ENCODE data around the gene TRPM3. TPM values are rescaled to one million over a fixed set of nuclear protein-coding genes. Genes with fewer than 3 reads are reported as not detected.

Gene TRPM3
- total RNA-seq, 2 experiments from 2014 or later, result not detected

GRCh38 chr9:71157731-71158130 lies 36.3 kb upstream of the TRPM3 start:
- Mint-ChIP-seq H3K9me3 (no peaks in the 10 kb centered on the region), H3K27ac (no peak overlapping the region), H3K27me3 (no peaks in the 10 kb centered on the region), H3K4me3 (no peak overlapping the region), H3K4me1 (ENCODE audit: low read depth) (no peaks in the 10 kb centered on the region), H3K36me3 (ENCODE audit: low read depth) (no peaks in the 10 kb centered on the region)
- CTCF ChIA-PET, result no interaction called here
- TF ChIP-seq CTCF (IDR thresholded peaks at IDR 0.05), result no peak
- Histone ChIP-seq H3K4me1 (ENCODE audit: insufficient read depth, low read length) (no peaks in the 10 kb centered on the region), H3K36me3 (ENCODE audit: insufficient read depth, low read length) (no peaks in the 10 kb centered on the region), H3K9me3 (ENCODE audit: control insufficient read depth in 1 of 2, insufficient read depth in 1 of 2, low read length in 2 of 2) (no peaks in the 10 kb centered on the region), H3K4me3 (ENCODE audit: low read length) (no peak overlapping the region), H3K27me3 (ENCODE audit: control insufficient read depth in 1 of 2, insufficient read depth in 2 of 2, low read length in 2 of 2) (no peaks in the 10 kb centered on the region), H3K27ac (ENCODE audit: low read depth in 1 of 2, low read length in 2 of 2) (no peak overlapping the region)
- DNase-seq (no peak), ATAC-seq (ENCODE audit: poor library complexity) (no peak)
- POLR2A ChIA-PET, result no interaction called here
- intact Hi-C loops (cut with DNase I, micrococcal nuclease), result no loop called here

GRCh38 chr9:71147368-71147767 lies 25.9 kb upstream of the TRPM3 start:
- ATAC-seq (ENCODE audit: poor library complexity), result no peak
- CTCF ChIA-PET, result no interaction called here
- Mint-ChIP-seq H3K36me3 (ENCODE audit: low read depth) (no peaks in the 10 kb centered on the region), H3K4me3 (no peak overlapping the region), H3K9me3 (peaks cover 2% of the 10 kb centered on the region), H3K4me1 (ENCODE audit: low read depth) (no peaks in the 10 kb centered on the region), H3K27me3 (no peaks in the 10 kb centered on the region), H3K27ac (no peak overlapping the region)
- no peaks in the 10 kb centered on the region for H3K36me3 ChIP-seq (ENCODE audit: insufficient read depth, low read length)
- no peak for DNase-seq
- no peaks in the 10 kb centered on the region for H3K4me1 ChIP-seq (ENCODE audit: insufficient read depth, low read length)
- intact Hi-C loops (cut with DNase I, micrococcal nuclease), result no loop called here
- H3K4me3 ChIP-seq (ENCODE audit: low read length), result no peak overlapping the region
- no peak overlapping the region for H3K27ac ChIP-seq (ENCODE audit: low read depth in 1 of 2, low read length in 2 of 2)
- TF ChIP-seq CTCF (IDR thresholded peaks at IDR 0.05), result no peak
- POLR2A ChIA-PET, result no interaction called here
- no peaks in the 10 kb centered on the region for H3K27me3 ChIP-seq (ENCODE audit: control insufficient read depth in 1 of 2, insufficient read depth in 2 of 2, low read length in 2 of 2)
- no peaks in the 10 kb centered on the region for H3K9me3 ChIP-seq (ENCODE audit: control insufficient read depth in 1 of 2, insufficient read depth in 1 of 2, low read length in 2 of 2)

GRCh38 chr9:71146511-71146910 lies 25.1 kb upstream of the TRPM3 start:
- Histone ChIP-seq H3K36me3 (ENCODE audit: insufficient read depth, low read length) (no peaks in the 10 kb centered on the region), H3K27me3 (ENCODE audit: control insufficient read depth in 1 of 2, insufficient read depth in 2 of 2, low read length in 2 of 2) (no peaks in the 10 kb centered on the region), H3K4me1 (ENCODE audit: insufficient read depth, low read length) (no peaks in the 10 kb centered on the region), H3K9me3 (ENCODE audit: control insufficient read depth in 1 of 2, insufficient read depth in 1 of 2, low read length in 2 of 2) (no peaks in the 10 kb centered on the region), H3K4me3 (ENCODE audit: low read length) (no peak overlapping the region), H3K27ac (ENCODE audit: low read depth in 1 of 2, low read length in 2 of 2) (no peak overlapping the region)
- DNase-seq (no peak), ATAC-seq (ENCODE audit: poor library complexity) (no peak)
- no peak for TF ChIP-seq CTCF (IDR thresholded peaks at IDR 0.05)
- ChIA-PET POLR2A (no interaction called here), CTCF (no interaction called here)
- H3K4me1 Mint-ChIP-seq (ENCODE audit: low read depth), result no peaks in the 10 kb centered on the region
- H3K27me3 Mint-ChIP-seq, result no peaks in the 10 kb centered on the region
- peaks cover 2% of the 10 kb centered on the region for H3K9me3 Mint-ChIP-seq
- H3K27ac Mint-ChIP-seq, result no peak overlapping the region
- H3K36me3 Mint-ChIP-seq (ENCODE audit: low read depth), result no peaks in the 10 kb centered on the region
- H3K4me3 Mint-ChIP-seq, result no peak overlapping the region
- intact Hi-C loops (cut with DNase I, micrococcal nuclease), result no loop called here

All from CD4-positive, alpha-beta T cell (primary cell).